SH-SY5Y (cell line): ENCODE results near the gene SPANXB1.
"Not testable (repeated sequence)": the region's sequence is repeated elsewhere in the genome, so short reads cannot be mapped to it uniquely, and the experiment has no call there.

Source experiments
- GATA2 ChIP-seq: IDR thresholded peaks from 2 replicates; pipeline ENCODE4 v1.6.1; 2011; ENCODE audit warnings: mild to moderate bottlenecking, low read depth, low read length
- GATA3 ChIP-seq: IDR thresholded peaks from 2 replicates; pipeline ENCODE4 v1.6.1; 2011; ENCODE audit warnings: low read depth, mild to moderate bottlenecking, low read length, moderate library complexity

SPANXB1 gene, protein sequence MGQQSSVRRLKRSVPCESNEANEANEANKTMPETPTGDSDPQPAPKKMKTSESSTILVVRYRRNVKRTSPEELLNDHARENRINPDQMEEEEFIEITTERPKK

DNA sequence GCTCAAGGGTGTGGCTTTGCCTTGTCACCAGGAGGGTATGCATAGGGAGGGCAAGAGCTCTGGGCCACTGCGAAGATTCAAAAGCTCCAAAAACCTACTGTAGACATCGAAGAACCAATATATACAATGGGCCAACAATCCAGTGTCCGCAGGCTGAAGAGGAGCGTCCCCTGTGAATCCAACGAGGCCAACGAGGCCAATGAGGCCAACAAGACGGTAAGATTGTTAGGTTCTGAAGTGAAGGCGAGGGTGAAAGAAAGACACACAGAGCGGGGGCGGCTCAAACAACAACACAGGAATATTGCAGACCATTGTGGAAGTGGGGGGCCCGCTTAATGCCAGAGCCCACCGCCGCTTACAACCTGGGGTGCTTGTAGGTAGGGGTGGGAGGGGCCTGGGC is at the start of gene SPANXB1:
TSS of gene SPANXB1 (plus strand) at position 27 of the 400 bp plus-strand sequence. CDS start at position 127, 100 bp downstream.
- not testable (repeated sequence) for TF ChIP-seq GATA3, GATA2

DNA sequence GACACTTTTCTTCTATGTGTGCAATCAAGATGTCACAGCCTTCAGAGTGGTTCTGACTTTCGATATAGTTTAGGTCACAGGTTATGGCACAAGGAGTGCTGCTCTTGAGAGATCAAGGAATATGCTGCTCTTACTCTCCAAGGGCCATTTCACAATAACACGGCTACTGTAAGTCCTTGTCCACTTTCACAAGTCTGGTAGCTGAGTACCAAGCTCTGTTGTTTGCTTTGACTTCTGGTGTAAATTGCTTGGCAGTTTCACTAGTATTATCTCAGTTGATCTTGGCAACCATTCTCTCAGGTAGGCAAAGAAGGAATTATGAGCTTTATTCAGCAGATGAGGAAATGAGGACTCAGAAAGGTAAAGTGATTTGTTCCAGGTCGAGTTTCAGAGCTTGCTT is 35.4 kb upstream of the SPANXB1 start:
- TF ChIP-seq GATA3, result no peak
- no peak for TF ChIP-seq GATA2

DNA sequence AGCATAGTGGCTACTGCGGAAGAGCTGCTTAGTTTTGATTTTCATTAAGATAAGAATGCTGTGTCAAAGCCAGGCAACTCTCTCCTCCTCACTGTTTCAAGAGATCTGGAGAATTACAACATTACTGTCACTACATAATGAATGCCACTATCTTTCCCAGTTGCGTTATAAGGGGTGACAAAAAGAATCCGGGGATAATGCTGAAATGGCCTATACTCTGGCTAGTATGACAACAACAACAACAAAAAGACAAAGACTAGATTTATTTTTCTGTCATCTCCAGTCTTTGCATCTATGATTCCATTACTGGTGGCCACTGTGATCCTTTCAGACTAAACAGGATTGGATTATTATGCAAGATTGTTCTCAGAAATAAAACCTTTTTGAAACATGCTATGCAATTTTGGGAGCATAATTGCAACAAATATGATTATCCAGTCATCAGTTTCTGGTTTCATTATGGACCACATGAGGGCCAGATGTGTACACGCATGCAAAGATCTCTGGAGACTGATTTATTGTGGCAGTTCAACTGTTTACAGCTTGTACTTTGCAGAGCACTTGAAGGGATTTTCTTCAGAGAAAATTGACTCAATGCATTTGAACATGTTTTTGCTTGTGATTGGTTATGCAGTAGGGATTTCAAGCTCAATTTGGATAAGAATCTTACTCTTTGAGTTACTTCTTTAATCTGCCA is 31.1 kb upstream of the SPANXB1 start:
- no peak for TF ChIP-seq GATA2
- TF ChIP-seq GATA3, result no peak

DNA sequence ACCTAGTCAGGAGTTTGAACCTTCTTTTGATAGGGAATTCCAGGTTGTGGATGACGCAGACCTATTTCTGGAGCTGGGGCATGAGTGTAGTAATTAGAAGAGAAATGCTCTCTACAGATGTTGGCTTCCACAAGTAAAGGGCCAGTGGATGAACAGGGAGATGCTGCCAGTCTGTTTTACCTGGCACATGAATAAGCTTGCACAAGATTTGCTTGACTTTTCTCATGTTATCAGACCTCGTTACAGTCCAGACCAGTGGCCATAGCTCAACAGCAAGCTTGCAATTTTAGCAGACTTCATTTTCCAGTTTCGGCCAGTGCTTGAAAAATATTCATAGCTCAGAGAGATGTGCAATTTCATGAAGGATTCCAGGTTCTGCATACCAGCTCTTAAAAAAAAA is 26.9 kb upstream of the SPANXB1 start:
- no peak for TF ChIP-seq GATA2
- no peak for TF ChIP-seq GATA3

DNA sequence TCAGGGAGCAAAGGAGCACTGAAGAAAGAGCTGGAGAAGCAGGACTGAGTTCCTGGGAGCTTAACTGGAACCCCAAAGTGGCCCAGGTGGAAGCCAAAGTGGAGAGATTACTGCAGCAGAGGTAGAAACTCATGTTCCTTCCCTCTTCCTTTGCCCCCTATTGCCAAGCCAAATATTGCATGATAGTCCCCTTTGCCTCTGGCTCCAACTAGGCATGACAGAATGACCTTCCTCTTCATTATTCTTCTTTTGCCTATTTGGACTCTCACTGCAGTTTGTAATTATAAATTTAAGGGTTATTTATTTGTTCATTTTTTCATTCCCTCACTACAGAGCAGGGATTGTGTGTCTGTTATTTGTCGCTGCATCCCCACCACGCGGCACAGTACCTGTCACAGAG is 22.1 kb upstream of the SPANXB1 start:
- TF ChIP-seq GATA2, result no peak
- TF ChIP-seq GATA3, result no peak

DNA sequence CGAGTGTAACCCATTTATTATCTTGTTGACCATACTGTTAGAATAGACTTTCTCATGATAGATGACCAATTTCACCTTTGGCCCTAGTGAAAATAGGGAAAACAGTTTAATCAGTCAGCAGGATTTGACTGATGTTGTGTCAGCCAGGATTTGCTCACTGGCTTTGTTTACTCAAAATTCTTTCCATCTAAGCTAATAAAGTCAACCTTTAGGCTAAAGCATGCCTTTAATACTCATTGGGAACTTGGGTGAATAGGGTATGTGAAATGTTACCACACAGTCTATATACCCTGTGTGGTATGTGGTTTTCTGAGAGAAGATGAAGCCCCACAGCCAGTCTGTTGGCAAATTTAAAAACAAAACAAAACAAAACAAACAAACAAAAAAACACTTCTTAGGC is 18.7 kb upstream of the SPANXB1 start:
- TF ChIP-seq GATA3 (no peak), GATA2 (no peak)
